OCI-LY7 (cell line): ENCODE measurements around the gene OPHN1. TPM values are rescaled to one million over a fixed set of nuclear protein-coding genes. Genes with fewer than 3 reads are reported as not detected.

Source experiments
- BruUV-seq: library from RNA; stranded (reverse); fragments of 400-500 nt; replicated peaks from 2 replicates; lab custom pipeline; 2021; lab: Mats Ljungman, UMichigan
- CTCF ChIA-PET: fragments of 300-600 bp; sonication (Branson Sonifier 250); formaldehyde crosslinking; loops from one replicate; lab custom pipeline; 2022; ENCODE audit warnings: antibody characterized with exemption; ENCODE audit not compliant: unreplicated experiment; lab: Charles Lee
- POLR2A ChIA-PET: fragments of 300-600 bp; sonication (Branson Sonifier 250); formaldehyde crosslinking; loops from one replicate; lab custom pipeline; 2022; ENCODE audit warnings: antibody characterized with exemption; lab: Charles Lee
- DNase-seq: peaks from one replicate; pipeline ENCODE4 v3.0.0-alpha.2; 2015; ENCODE audit warnings: low spot score
- H2AFZ ChIP-seq: fragments of 200-600 bp; sonication (generic), shearing (Covaris generic); 2 replicates; pipeline ENCODE4 v1.6.1; 2014; ENCODE audit warnings: mild to moderate bottlenecking, antibody characterized with exemption, low read length, moderate library complexity
- H3K27ac ChIP-seq: fragments of 200-600 bp; sonication (generic); 2 replicates; pipeline ENCODE4 v1.5.1; 2014; ENCODE audit warnings: mixed run types, low read depth, mild to moderate bottlenecking, moderate library complexity, low read length, inconsistent platforms; ENCODE audit not compliant: poor library complexity, severe bottlenecking
- H3K36me3 ChIP-seq: fragments of 200-600 bp; sonication (generic); 2 replicates; pipeline ENCODE4 v1.6.1; 2014; ENCODE audit warnings: mild to moderate bottlenecking, antibody characterized with exemption, low read length, moderate library complexity, mixed read lengths; ENCODE audit not compliant: insufficient read depth
- H3K4me1 ChIP-seq: fragments of 200-600 bp; sonication (generic); 2 replicates; pipeline ENCODE4 v1.5.1; 2014; ENCODE audit warnings: mild to moderate bottlenecking, low read length; ENCODE audit not compliant: insufficient read depth, poor library complexity, severe bottlenecking
- H3K4me2 ChIP-seq: fragments of 200-600 bp; sonication (generic); 2 replicates; pipeline ENCODE4 v1.6.1; 2014; ENCODE audit warnings: mild to moderate bottlenecking, low read length
- H3K4me3 ChIP-seq: fragments of 200-600 bp; sonication (generic); 2 replicates; pipeline ENCODE4 v1.5.1; 2014; ENCODE audit warnings: mild to moderate bottlenecking, low read depth, low read length; ENCODE audit not compliant: poor library complexity, severe bottlenecking
- H3K79me2 ChIP-seq: fragments of 200-600 bp; sonication (generic); 2 replicates; pipeline ENCODE4 v1.6.1; 2016; ENCODE audit warnings: low read depth, mild to moderate bottlenecking, low read length, moderate library complexity, mixed read lengths; ENCODE audit not compliant: insufficient read depth
- H3K9me2 ChIP-seq: fragments of 200-600 bp; sonication (generic); 2 replicates; pipeline ENCODE4 v1.6.1; 2016; ENCODE audit warnings: mild to moderate bottlenecking, low read length, mixed read lengths; ENCODE audit not compliant: insufficient read depth
- H3K9me3 ChIP-seq: fragments of 200-600 bp; sonication (generic); 2 replicates; pipeline ENCODE4 v1.6.1; 2014; ENCODE audit warnings: mild to moderate bottlenecking, mixed run types, low read length, mixed read lengths
- H4K20me1 ChIP-seq: fragments of 200-600 bp; sonication (generic); 2 replicates; pipeline ENCODE4 v1.6.1; 2014; ENCODE audit warnings: mild to moderate bottlenecking, antibody characterized with exemption, low read length, moderate library complexity, mixed read lengths; ENCODE audit not compliant: insufficient read depth
- EZH2phosphoT487 ChIP-seq: fragments of 200-600 bp; sonication (generic); IDR thresholded peaks from 2 replicates; pipeline ENCODE4 v1.6.1; 2018; ENCODE audit warnings: low read depth, borderline replicate concordance, mild to moderate bottlenecking, mixed run types, antibody characterized with exemption, low read length, moderate library complexity, mixed read lengths
- intact Hi-C: fragments of 100-400 bp; cut with micrococcal nuclease; formaldehyde crosslinking; loops from one replicate; pipeline ENCODE4 v1.10.0; 2022; ENCODE audit not compliant: unreplicated experiment
- total RNA-seq, 2 experiments: library from RNA; depleted of rRNA in 1 of 2; stranded (reverse); fragments of >200 nt in 1 of 2; shearing (Covaris generic) in 1 of 2; gene quantifications; 2 replicates each; pipeline ENCODE4 v1.2.3, GENCODE V29; 2014 to 2022
- TF ChIP-seq, protein P1 (sequence below): fragments of 200-600 bp; sonication (generic); conservative IDR thresholded peaks from 2 replicates; pipeline ENCODE4 v1.5.1; 2014; ENCODE audit warnings: mild to moderate bottlenecking, antibody characterized with exemption, low read length, moderate library complexity, mixed read lengths

The OPHN1 gene
- total RNA-seq, 2 experiments from 2014 or later, result not detected

DNA sequence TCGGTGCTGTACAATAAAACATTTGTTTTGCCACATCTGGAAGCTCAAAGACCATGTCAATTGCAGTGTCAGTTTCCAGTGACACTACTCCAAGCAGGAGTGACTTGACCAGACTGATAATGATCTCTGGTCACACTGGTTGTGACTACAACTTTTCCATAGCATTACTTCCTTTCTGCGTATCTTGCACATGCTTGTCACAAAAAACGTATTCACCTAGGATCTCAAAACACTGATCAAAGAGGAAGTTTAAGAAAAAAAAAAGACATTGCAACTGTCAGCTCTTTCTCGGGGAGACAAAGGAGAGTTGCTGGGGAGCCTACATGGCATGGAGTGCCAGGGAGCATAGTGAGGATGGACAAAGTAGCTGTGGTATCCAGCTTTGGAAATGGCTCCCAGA, 60.6 kb downstream of the OPHN1 start:
- H3K4me2 ChIP-seq, result no peak overlapping the region
- no peaks in the 10 kb centered on the region for H3K79me2 ChIP-seq
- H3K9me3 ChIP-seq, result no peaks in the 10 kb centered on the region
- intact Hi-C loops, result no loop called here
- no peaks in the 10 kb centered on the region for H4K20me1 ChIP-seq
- no peak overlapping the region for H3K27ac ChIP-seq
- ChIA-PET POLR2A (no interaction called here), CTCF (no interaction called here)
- no peak overlapping the region for H2AFZ ChIP-seq
- no TSS peak for BruUV-seq
- TF ChIP-seq, protein P1, sequence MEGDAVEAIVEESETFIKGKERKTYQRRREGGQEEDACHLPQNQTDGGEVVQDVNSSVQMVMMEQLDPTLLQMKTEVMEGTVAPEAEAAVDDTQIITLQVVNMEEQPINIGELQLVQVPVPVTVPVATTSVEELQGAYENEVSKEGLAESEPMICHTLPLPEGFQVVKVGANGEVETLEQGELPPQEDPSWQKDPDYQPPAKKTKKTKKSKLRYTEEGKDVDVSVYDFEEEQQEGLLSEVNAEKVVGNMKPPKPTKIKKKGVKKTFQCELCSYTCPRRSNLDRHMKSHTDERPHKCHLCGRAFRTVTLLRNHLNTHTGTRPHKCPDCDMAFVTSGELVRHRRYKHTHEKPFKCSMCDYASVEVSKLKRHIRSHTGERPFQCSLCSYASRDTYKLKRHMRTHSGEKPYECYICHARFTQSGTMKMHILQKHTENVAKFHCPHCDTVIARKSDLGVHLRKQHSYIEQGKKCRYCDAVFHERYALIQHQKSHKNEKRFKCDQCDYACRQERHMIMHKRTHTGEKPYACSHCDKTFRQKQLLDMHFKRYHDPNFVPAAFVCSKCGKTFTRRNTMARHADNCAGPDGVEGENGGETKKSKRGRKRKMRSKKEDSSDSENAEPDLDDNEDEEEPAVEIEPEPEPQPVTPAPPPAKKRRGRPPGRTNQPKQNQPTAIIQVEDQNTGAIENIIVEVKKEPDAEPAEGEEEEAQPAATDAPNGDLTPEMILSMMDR, result no peak
- TF ChIP-seq EZH2phosphoT487, result no peak
- no peaks in the 10 kb centered on the region for H3K36me3 ChIP-seq
- H3K9me2 ChIP-seq, result no peaks in the 10 kb centered on the region
- H3K4me1 ChIP-seq, result no peaks in the 10 kb centered on the region
- DNase-seq, result no peak
- H3K4me3 ChIP-seq, result no peak overlapping the region

GRCh38 chrX:68369559-68369958, 63.7 kb downstream of the OPHN1 start:
- no TSS peak for BruUV-seq
- H3K36me3 ChIP-seq, result no peaks in the 10 kb centered on the region
- no peak overlapping the region for H3K27ac ChIP-seq
- no peaks in the 10 kb centered on the region for H3K9me3 ChIP-seq
- POLR2A ChIA-PET, result no interaction called here
- no peaks in the 10 kb centered on the region for H3K9me2 ChIP-seq
- H3K4me1 ChIP-seq, result no peaks in the 10 kb centered on the region
- H2AFZ ChIP-seq, result no peak overlapping the region
- no peaks in the 10 kb centered on the region for H3K79me2 ChIP-seq
- TF ChIP-seq EZH2phosphoT487, result no peak
- TF ChIP-seq, protein P1, result no peak
- H3K4me2 ChIP-seq, result no peak overlapping the region
- no peak overlapping the region for H3K4me3 ChIP-seq
- CTCF ChIA-PET, result no interaction called here
- no peak for DNase-seq
- intact Hi-C loops, result no loop called here
- no peaks in the 10 kb centered on the region for H4K20me1 ChIP-seq

GRCh38 chrX:68365341-68365740, 68.0 kb downstream of the OPHN1 start:
- TF ChIP-seq, protein P1, result no peak
- no peak for TF ChIP-seq EZH2phosphoT487
- no peak overlapping the region for H3K27ac ChIP-seq
- H3K79me2 ChIP-seq, result no peaks in the 10 kb centered on the region
- POLR2A ChIA-PET, result interaction anchor here (0.6 kb wide), 1 partner anchor 122 kb away, joined by 3 read pairs; no protein-coding TSS in a partner anchor
- H2AFZ ChIP-seq, result no peak overlapping the region
- H3K36me3 ChIP-seq, result no peaks in the 10 kb centered on the region
- no peaks in the 10 kb centered on the region for H3K9me3 ChIP-seq
- no peak overlapping the region for H3K4me2 ChIP-seq
- H3K9me2 ChIP-seq, result no peaks in the 10 kb centered on the region
- DNase-seq, result no peak
- no peaks in the 10 kb centered on the region for H4K20me1 ChIP-seq
- CTCF ChIA-PET, result no interaction called here
- H3K4me3 ChIP-seq, result no peak overlapping the region
- BruUV-seq, result no TSS peak
- H3K4me1 ChIP-seq, result no peaks in the 10 kb centered on the region
- intact Hi-C loops, result no loop called here
